ENCODE measurements around the gene HEATR1.
"Not testable (repeated sequence)": the region's sequence is repeated elsewhere in the genome, so short reads cannot be mapped to it uniquely, and the experiment has no call there.

HEATR1 gene, protein sequence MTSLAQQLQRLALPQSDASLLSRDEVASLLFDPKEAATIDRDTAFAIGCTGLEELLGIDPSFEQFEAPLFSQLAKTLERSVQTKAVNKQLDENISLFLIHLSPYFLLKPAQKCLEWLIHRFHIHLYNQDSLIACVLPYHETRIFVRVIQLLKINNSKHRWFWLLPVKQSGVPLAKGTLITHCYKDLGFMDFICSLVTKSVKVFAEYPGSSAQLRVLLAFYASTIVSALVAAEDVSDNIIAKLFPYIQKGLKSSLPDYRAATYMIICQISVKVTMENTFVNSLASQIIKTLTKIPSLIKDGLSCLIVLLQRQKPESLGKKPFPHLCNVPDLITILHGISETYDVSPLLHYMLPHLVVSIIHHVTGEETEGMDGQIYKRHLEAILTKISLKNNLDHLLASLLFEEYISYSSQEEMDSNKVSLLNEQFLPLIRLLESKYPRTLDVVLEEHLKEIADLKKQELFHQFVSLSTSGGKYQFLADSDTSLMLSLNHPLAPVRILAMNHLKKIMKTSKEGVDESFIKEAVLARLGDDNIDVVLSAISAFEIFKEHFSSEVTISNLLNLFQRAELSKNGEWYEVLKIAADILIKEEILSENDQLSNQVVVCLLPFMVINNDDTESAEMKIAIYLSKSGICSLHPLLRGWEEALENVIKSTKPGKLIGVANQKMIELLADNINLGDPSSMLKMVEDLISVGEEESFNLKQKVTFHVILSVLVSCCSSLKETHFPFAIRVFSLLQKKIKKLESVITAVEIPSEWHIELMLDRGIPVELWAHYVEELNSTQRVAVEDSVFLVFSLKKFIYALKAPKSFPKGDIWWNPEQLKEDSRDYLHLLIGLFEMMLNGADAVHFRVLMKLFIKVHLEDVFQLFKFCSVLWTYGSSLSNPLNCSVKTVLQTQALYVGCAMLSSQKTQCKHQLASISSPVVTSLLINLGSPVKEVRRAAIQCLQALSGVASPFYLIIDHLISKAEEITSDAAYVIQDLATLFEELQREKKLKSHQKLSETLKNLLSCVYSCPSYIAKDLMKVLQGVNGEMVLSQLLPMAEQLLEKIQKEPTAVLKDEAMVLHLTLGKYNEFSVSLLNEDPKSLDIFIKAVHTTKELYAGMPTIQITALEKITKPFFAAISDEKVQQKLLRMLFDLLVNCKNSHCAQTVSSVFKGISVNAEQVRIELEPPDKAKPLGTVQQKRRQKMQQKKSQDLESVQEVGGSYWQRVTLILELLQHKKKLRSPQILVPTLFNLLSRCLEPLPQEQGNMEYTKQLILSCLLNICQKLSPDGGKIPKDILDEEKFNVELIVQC (N-terminal part only)

DNA sequence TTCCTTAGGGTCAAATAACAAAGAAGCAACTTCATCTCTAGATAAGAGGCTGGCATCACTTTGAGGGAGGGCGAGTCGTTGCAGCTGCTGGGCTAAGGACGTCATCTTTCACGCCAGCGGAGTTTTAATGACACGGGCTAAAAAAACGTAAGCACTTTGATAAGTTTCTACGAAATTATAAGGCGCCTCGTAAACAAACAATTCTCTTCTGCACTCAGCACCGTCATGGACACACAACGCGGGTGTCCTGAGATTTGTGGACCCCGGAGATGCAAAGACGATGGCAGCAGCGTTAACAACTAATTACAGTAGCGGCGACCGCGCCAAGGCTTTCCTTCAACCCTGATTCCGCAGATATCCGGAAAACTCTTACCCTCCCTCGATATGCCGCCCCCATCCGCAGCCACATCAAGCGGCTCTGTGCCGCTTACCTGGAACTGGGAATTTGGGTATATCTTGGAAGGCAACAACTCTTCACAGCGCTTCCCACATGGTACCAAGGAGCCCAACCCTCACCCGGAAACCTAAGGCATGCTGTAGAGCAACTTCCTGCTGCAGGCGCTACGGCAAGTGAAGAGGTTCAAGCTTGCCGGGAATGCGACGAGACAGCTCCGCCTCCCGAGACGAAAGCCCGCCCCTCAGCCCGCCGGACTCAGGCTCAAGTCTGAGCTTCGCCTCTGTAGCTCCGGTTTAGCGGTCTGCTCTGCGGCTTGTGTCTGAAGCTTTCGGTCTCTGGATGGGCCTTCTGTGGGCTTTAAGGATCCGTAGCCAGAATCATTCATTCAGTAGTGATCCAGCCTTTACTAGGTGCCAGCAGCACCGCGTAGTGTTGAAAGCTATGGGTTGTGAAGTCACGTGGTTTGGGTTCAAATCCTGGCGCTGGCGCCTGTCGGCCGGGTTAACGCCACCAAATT lies at the start of gene HEATR1:
Gene HEATR1 (minus strand): TSS at position 526 of the 914 bp plus-strand sequence. CDS start 421 bp downstream, at position 105.
- DNase-seq: peak; percentile 63 to 85

DNA sequence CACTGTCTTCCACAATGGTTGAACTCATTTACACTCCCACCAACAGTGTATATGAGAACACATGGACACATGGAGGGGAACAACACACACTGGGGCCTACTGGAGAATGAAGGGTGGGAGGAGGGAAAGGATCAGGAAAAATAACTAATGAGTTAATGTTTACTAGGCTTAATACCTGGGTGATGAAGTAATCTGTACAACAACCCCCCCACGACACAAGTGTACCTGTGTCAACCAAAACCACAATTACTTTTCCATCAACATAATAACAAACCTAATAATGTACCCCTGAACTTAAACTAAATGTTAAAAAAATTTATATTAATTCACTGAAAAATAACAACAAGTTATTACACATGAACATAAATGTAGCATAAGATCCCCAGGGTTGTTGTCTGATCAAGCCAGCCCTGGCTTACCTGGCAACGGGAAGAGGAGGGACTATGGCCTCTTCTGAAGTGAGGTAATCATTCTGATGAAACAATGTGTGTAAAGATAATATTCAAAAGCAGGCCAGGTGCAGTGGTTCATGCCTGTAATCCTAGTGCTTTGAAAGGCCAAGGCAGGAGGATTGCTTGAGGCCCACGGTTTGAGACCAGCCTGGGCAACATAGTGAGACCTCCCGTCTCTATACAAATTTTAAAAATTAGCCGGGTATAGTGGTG lies 40.8 kb upstream of the HEATR1 start:
- DNase-seq: no peak

DNA sequence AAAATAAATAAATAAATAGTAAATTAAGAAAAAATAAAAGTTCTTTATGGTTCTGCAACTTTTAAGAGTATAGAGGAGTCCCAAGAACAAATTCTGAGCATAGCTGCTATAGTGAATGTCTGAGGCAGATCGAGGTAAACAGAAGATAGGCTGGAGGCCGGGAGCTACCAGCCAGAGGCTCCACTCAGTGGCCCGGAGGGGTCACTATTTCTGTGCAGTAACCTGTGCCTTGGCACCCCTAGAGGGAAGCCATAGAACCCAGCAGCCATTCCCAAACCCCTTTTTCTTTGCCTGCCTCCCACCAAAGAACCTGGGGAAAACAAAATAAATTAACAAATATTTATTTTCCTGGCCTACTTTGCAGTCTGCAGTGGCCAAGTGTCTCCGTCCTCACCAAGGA lies 38.4 kb upstream of the HEATR1 start:
- DNase-seq: no peak

DNA sequence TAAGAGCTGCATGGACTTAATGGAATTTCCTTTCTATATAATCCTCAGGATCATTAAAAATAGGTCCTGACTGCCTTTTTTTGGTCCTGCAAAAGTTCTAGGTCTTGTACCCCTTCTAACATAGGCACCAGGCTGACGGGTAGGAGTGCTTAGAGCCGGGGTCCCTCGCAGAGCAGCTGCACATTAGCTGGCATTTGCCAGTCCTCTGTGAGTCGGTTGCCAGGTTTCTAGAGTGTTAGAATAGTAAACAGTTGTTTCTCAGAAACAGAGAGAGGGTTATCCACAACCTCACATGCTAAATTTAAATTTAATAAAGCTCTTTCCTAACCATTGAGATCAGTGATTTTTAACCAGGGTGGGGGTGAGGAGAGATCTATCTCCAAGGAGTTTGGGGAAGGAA lies 35.4 kb upstream of the HEATR1 start:
- DNase-seq: no peak

DNA sequence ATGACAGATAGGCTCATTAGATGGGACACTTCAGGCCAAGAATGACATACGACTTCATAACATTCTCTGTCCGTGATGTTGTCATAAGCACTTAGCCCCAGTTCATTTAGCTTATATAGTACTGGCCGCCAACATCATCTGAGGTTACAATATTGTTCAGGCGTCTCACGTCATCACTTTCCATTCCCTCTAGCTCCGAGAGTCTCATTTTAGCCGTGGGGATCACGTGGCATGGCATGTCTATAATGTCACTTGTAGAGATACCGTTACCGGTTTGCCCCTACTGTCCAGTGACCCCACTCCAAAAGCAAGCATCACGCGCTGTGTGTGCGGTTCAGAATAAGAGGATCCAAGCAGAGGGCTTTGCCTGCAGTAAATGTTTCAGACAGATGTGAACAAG lies 34.6 kb upstream of the HEATR1 start:
- DNase-seq: no peak

DNA sequence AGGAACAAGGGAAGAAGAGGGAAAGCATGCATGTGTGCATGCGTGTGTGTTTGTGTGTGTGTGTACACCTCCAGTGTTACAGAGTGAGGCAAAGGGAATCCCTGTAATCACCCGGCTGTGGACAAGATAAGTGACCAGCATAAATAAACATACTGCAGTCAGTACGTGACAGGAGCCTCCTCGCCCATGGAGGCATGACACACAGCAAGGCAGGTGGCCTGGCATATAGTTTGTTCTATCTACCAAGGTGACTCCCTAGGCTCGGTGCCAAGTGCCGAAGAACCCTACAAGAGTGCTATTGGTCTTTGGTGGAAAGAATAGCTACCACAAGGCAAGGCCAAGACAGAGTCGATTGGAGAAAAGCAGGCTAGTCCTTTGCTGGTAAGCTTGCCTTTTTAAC lies 31.7 kb upstream of the HEATR1 start:
- no peak for DNase-seq

DNA sequence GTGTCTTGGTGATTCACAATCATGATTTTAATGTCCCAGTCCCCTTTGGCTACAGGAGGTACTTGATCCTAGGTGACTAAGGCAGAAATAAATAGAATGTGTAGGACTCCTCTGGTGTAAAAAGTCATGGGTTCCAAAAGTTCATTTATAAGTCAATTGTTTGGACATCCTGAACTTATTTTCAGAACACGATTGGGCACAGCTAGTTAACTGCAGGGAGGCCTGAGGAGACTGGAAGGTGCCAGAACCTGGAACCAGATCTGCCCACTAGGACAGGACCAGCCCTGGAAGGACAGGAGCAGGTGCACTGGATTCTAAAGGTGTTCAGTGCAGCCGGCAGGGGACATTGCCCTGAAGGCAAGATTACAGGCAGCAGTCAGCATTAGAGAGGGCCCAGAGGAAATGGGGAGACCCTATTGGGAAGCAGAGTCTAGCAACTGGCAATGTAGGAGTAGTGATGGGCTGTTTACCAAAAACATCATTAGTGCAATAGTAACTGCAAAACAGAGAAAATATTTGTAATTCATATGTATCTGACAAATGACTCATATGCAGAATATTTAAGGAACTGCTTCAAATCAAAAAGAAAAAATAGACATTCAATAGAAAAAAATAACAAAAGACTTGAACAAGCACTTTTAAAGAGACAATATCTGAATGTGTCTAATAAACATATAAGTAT lies 23.6 kb upstream of the HEATR1 start:
- no peak for DNase-seq

DNA sequence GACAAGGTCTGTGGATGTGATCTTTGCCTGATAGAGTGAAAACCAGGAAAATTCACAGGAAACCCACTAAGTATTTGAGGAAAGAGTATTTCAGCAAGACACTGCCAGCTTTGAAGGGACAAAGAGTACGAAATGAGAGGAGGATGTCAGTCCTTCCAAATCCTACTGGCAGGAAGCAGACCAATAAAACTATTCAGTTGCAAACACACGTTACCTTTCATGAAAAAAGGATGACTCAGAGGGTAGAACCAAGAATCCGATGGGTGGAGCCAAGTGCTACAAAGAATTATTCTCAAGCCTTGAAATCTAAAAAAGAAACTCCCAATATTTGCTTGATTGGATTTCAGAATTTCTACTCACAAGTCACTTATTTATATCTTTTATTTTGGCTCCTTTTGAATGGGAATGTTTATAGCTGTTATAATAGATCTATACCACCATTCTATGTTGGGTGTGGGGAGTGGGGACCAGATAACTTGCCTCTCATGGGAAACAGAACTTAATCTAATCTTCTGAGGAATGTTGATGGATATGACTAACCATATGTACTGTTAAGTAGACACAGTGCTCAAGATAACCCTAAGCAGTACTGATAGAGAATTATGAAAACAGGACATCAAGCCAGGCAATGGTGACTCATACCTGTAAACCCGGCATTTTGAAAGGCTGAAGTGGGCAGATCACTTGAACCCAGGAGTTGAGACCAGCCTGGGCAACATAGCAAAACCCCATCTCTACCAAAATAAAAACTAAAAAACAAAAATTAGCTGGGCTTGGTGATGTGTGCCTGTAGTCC lies 19.3 kb upstream of the HEATR1 start:
- no peak for DNase-seq

DNA sequence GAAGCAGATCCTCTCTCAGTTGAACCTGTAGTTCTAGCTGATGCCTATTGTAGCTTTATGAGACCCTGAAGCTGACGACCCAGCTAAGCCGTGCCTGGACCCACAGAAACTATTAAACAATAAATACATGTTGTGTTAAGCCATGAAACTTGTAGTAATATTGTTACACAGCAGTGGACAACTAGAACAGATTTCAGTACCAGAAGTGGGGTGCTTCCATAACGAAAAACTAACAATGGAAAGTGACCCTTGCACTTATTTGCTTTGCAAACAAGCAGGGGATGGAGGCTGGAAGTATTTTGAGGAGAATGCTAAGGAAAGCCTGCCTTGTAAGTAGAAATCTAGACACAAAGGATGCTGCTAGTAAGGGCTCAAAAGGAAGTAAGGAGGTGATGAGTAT lies 18.1 kb upstream of the HEATR1 start:
- DNase-seq: no peak

DNA sequence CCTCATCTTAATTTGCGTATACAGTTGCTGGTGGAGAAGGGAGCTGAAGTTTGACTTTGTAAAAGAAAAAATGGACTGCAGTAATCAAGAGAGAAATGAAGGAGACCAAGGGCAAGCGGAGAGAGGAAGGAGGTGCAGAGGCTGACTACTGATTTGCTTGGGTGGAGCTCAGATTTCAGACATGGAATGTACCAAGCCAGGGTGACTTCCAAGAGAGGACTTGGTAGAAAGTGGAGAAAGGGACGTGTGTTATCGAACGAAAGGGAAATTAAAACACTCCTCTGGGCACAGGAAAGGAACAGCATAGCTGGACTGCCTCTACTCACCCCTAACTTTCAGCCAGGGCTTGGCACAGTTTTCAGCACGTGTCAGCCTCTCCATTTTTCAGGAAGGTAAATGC lies 15.1 kb upstream of the HEATR1 start:
- DNase-seq: no peak

DNA sequence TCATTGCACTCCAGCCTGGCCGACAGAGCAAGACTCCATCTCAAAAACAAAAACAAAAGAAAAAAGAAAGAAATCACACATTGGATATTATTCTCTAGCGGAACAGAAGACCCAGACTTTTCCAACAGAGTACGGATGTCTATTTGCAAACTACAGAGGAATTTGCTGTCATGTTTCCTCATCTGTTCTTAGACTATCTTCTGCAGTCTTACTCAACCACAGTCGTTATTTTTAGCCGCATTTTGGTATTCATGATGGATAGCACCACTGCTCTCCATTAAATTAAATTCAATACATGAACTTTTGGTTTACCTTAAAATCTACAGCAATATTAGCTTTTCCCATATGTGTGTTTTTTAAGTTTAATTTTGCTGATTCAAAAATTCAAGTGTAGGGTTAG lies 14.2 kb upstream of the HEATR1 start:
- DNase-seq: no peak

DNA sequence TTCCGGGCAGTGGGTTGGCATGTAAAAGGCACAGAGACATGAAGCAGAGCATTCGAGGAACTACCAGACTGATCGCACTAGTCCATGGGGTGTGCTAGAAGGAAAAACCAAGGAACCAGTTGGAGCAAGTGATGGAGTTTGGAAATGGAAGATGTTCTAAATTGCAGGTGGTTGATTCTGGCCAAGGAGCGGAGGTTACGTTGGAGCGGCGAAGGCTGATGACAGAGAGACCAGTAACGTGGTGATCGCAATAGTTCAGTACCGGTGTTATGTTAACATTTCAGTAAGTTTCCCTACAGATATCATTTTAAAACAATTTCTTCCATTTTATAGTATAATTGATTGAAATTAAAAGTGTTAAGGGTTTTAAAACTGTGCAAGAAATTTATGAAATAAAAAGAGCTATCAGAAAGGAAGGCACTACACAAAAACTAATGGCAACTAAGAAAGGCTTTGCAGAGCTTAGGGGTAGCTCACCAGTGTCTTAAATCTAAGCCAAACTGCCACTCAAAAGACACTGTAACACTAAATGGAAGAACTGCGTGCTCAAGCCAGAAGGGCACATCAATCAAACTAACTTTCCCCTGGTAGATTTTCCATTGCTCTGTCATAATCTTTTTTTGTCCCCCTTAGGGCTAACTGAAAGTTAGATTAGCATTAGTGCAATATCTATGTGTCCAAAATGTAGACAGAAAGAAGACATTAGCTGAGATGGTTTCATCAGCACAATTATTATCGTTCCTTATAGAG lies 11.3 kb upstream of the HEATR1 start:
- DNase-seq: no peak

DNA sequence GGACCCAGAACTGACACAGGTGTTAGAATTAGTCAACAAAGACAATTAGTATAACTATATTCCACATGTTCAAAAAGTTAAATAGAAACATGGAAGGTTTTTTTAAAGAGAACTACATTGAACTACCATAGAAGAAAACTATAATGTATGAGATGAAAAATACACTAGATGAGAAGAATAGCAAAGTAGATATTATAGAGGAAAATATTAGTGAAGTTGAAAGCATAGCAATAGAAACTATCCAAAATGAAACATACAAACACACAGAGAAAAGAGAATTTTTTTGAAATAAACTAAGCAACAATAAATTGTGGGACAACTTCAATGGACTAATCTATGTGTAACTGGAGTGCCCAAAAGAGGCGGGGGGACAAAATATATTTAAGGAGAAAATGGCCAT lies 8.0 kb upstream of the HEATR1 start:
- DNase-seq: no peak

DNA sequence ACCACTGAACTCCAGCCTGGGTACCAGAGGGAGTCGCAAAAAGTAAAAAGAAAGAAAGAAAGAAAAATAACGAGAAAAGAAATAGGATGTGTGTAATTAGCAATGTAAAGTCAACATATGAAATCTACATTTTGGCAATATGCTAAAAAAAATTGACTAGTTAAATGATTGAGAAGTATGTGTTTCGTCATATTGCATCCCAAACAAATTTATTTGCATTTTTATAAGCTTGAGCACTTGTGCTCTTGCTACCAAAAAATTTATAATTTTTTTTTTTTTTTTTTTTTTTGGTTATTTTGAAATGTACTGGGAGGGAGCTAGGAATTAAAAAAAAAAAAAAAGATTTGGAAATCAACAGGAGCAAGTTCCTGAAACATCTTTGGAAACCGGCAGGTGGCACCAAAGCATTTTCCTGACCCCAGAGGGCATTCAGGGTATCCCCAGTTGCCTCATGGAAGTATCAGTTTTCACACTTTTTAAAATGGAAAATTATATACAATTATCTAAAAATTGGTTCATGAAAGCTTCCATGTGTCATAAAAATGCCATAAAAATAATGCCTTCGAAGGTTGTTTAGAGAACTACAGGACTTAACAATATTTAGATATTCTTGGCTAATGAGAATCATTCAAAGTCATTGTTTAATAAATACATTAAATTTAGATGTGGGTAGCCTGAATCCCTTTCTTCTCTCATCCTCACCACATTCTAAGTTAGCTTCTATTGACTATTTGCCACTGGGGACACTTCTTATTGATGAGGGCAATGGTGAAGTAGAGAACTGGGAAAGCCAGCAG lies 4.8 kb upstream of the HEATR1 start:
- no peak for DNase-seq

DNA sequence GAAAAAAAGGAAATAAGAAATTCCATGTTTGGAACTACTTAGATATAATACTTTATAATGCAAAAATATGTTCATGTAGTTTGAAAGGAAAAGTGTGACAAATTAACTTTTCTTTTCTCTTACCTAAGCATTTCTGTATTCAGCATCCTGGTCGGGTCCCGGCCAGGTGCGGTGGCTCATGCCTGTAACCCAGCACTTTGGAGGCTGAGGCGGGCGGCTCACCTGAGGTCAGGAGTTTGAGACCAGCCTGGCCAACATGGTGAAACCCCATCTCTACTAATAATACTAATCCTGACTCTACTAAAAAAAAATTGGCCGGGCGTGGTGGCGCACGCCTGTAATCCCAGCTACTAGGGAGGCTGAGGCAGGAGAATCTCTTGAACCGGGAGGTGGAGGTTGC lies 3.3 kb upstream of the HEATR1 start:
- DNase-seq: not testable (repeated sequence)

DNA sequence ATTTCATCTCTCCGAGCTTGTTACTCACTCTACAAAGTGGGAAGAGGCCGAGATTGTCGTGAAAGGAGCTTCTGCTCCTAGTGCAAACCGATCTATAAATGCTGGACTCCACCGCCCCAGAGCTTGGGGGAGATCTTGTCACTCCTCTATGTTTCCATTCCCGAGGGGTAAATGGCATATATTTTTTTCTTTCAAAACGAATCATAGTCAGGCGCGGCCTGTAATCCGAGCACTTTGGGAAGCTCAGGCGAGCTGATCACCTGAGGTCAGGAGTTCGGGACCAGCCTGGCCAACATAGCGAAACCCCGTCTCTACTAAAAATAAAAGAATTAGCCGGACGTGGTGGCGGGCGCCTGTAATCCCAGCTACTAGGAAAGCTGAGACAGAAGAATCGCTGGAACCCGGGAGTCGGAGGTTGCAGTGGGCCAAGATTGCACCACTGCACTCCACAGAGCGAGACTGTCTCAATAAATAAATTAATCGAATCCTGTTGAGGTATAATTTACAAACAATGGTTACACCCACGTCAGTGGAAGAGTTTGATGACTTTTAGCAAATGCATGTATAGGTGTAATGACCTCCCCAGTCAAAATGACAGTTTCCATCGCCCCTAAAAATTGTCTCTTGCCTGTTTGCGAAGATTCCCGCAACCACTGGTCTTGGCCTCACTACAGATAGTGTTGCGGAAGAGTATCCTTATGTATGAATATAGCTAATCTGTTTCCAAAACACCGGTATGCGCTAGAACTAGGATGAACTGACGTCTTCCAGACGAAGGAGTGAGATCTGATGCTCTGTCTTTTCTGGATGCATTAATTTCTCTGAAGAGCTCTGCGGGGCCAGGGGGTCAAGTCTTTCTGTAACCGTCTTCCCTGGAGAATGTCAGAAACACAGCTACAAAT lies 840 bp upstream of the HEATR1 start:
- DNase-seq: no peak

DNA sequence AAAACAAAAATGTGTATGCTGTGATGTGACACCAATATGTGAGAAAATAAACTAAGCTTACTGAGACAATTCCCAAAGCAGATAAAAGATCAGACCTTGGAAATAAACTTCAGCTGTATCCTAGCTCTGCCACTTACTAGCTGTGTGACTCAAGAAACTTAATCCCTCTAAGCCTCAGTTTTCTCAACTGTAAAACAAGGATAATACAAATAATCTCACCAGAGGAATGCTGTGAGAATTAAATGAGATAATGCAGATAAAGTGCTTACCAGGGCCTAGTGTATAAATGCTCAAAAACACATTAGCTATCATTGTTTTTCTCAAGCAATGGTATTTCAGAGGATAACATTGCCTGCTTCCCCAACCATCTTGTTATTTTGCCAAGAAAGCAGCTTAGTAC lies 2.1 kb downstream of the HEATR1 start:
- DNase-seq: no peak
